ENCODE data around the gene SEMA5A. TPM values are rescaled to one million over a fixed set of nuclear protein-coding genes. Genes with fewer than 3 reads are reported as not detected.

The SEMA5A gene
- not detected in 5 replicates for total RNA-seq (2022; extraction: Qiagen RNA extraction; ENCODE audit: low read depth)

GRCh38 chr5:9545992-9546851 is at the start of gene SEMA5A:
TSS of gene SEMA5A (minus strand) at chr5:9546075. CDS start at chr5:9379946, 166,129 bp downstream.

Other genes with a start within 250 kb of the SEMA5A start
- not detected in 5 replicates for gene TAS2R1, start 84.3 kb upstream of the SEMA5A start, total RNA-seq (2022; extraction: Qiagen RNA extraction; ENCODE audit: low read depth)

All from A549 treated with RU486 at 1 μM for 4 hours (cell line).